SU-DHL-6 (cell line): Measurements from ENCODE around the gene MYDGF.

Experiments
- EZH2phosphoT487 ChIP-seq: fragments of 200-600 bp; sonication (generic), shearing (Covaris generic); conservative IDR thresholded peaks from 2 replicates; pipeline ENCODE4 v1.6.1; 2018; ENCODE audit warnings: mild to moderate bottlenecking, antibody characterized with exemption, low read length, moderate library complexity, mixed read lengths
- TF ChIP-seq, protein P1 (sequence below): fragments of 200-600 bp; sonication (generic); IDR thresholded peaks from one replicate; pipeline ENCODE4 v1.5.1; 2017; ENCODE audit warnings: antibody characterized with exemption, mild to moderate bottlenecking, low read length, moderate library complexity; ENCODE audit not compliant: insufficient read depth, poor library complexity, severe bottlenecking

DNA sequence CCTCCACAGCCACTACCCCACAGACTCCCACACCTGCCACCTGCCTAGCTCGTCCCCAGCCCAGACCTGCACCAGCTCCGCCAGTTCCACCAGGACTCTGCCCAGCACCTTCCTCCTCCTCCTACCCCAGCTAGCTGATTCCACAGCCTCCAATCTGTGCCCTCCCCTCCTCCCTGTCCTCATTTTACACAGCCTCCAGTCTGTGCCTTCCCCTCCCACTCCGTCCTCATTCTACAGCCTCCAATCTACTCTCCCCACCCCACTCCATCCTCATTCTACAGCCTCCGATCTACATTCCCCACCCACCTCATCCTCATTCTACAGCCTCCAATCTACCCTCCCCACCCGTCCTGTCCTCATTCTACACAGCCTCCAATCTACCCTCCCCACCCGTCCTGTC is 7.3 kb downstream of the MYDGF start:
- no peak for TF ChIP-seq EZH2phosphoT487
- TF ChIP-seq, protein P1, sequence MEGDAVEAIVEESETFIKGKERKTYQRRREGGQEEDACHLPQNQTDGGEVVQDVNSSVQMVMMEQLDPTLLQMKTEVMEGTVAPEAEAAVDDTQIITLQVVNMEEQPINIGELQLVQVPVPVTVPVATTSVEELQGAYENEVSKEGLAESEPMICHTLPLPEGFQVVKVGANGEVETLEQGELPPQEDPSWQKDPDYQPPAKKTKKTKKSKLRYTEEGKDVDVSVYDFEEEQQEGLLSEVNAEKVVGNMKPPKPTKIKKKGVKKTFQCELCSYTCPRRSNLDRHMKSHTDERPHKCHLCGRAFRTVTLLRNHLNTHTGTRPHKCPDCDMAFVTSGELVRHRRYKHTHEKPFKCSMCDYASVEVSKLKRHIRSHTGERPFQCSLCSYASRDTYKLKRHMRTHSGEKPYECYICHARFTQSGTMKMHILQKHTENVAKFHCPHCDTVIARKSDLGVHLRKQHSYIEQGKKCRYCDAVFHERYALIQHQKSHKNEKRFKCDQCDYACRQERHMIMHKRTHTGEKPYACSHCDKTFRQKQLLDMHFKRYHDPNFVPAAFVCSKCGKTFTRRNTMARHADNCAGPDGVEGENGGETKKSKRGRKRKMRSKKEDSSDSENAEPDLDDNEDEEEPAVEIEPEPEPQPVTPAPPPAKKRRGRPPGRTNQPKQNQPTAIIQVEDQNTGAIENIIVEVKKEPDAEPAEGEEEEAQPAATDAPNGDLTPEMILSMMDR, result no peak
